ENCODE data around the gene CCBE1. TPM values are rescaled to one million over a fixed set of nuclear protein-coding genes. Genes with fewer than 3 reads are reported as not detected.

CCBE1 gene
- polyA plus RNA-seq, 2 of the 4 experiments (the other 2 are of a cell fraction): 3.0 to 9.9 TPM

- H3K27ac ChIP-seq: no peak overlapping the region
- no peak for ATAC-seq
- POLR2A ChIA-PET: no interaction called here
Observed at GRCh38 chr18:59619816-59620215, 77.4 kb downstream of the CCBE1 start.

GRCh38 chr18:59617468-59617932 is 79.7 kb downstream of the CCBE1 start:
- CTCF ChIA-PET: no interaction called here
- 46% methylated on average over 3 of the region's 3 CpGs for WGBS (ENCODE audit: missing lambda C conversion rate)
- Histone ChIP-seq H3K9me3 (no peaks in the 10 kb centered on the region), H3K4me2 (no peak overlapping the region), H3K4me1 (no peaks in the 10 kb centered on the region), H3K27ac (no peak overlapping the region), H3K4me3 (no peak overlapping the region)
- ATAC-seq (no peak), FAIRE-seq (no peak), DNase-seq (ENCODE audit: low read depth in 1 of 2, low spot score in 1 of 2) (no peak)
- TF ChIP-seq POLR2A (IDR thresholded peaks at IDR 0.05; ENCODE audit: low read length) (no peak), SREBF2 (IDR thresholded peaks at IDR 0.05) (no peak), EHF (CRISPR knock-in tag; IDR thresholded peaks at IDR 0.05) (no peak), FOXS1 (CRISPR knock-in tag; IDR thresholded peaks at IDR 0.05) (no peak), JUN (IDR thresholded peaks at IDR 0.05) (no peak), GATA3 (IDR thresholded peaks at IDR 0.05; ENCODE audit: borderline replicate concordance) (no peak), ZSCAN20 (CRISPR knock-in tag; IDR thresholded peaks at IDR 0.05) (no peak), KDM5A (IDR thresholded peaks at IDR 0.05) (no peak), NR3C1 (IDR thresholded peaks at IDR 0.05) (no peak), RFX5 (IDR thresholded peaks at IDR 0.05) (no peak), CBX2 (IDR thresholded peaks at IDR 0.05; ENCODE audit: borderline replicate concordance, low read depth) (no peak), RNF2 (IDR thresholded peaks at IDR 0.05; ENCODE audit: borderline replicate concordance, low read depth) (no peak), CHD2 (IDR thresholded peaks at IDR 0.05; ENCODE audit: low read length, partially characterized antibody) (no peak), NFE2L2 (conservative IDR thresholded peaks at IDR 0.05; ENCODE audit: low read length) (no peak), ZNF302 (CRISPR knock-in tag; IDR thresholded peaks at IDR 0.05) (no peak), EHMT2 (IDR thresholded peaks at IDR 0.05; ENCODE audit: low read depth) (no peak)
- POLR2A ChIA-PET: no interaction called here

More at GRCh38 chr18:59619816-59620215, 77.4 kb downstream of the CCBE1 start:
- Histone ChIP-seq H3K4me3 (no peak overlapping the region), H3K9me3 (no peaks in the 10 kb centered on the region), H3K4me1 (0 out of 3 replicates have a peak, but pooled peaks cover 2% of the 10 kb centered on the region), H3K4me2 (no peak overlapping the region)
- CTCF ChIA-PET: interaction anchor here (0.5 kb wide), 1 partner anchor 13 kb away, joined by 3 read pairs; no protein-coding TSS in a partner anchor
- DNase-seq (ENCODE audit: low read depth in 1 of 2, low spot score in 1 of 2) (no peak), FAIRE-seq (no peak)
- 57% methylated on average over 3 of the region's 3 CpGs for WGBS (ENCODE audit: missing lambda C conversion rate)
- no peak for TF ChIP-seq ATOH8 (CRISPR knock-in tag; IDR thresholded peaks at IDR 0.05; ENCODE audit: low read depth)
- no peak for TF ChIP-seq BHLHE40 (IDR thresholded peaks at IDR 0.05; ENCODE audit: low read depth, low read length)

- Histone ChIP-seq H3K4me3 (no peak overlapping the region), H3K9me3 (no peaks in the 10 kb centered on the region), H3K27ac (no peak overlapping the region), H3K4me2 (no peak overlapping the region), H3K4me1 (no peaks in the 10 kb centered on the region)
- ChIA-PET POLR2A (no interaction called here), CTCF (interaction anchor here (1.0 kb wide), 1 partner anchor 157 kb away, joined by 3 read pairs; no protein-coding TSS in a partner anchor)
- 70% methylated on average over 6 of the region's 6 CpGs for WGBS (ENCODE audit: missing lambda C conversion rate)
- no peak for TF ChIP-seq EHMT2 (IDR thresholded peaks at IDR 0.05; ENCODE audit: low read depth)
- TF ChIP-seq EP300 (IDR thresholded peaks at IDR 0.05): no peak
- TF ChIP-seq KDM5A (IDR thresholded peaks at IDR 0.05): no peak
- no peak for TF ChIP-seq POLR2AphosphoS2 (conservative IDR thresholded peaks at IDR 0.05; ENCODE audit: low read length)
- no peak for TF ChIP-seq MAX (IDR thresholded peaks at IDR 0.05)
- no peak for TF ChIP-seq ZC3H11A (IDR thresholded peaks at IDR 0.05)
- no peak for TF ChIP-seq JUN (IDR thresholded peaks at IDR 0.05)
- no peak for TF ChIP-seq RFX5 (IDR thresholded peaks at IDR 0.05)
- TF ChIP-seq NR3C1 (IDR thresholded peaks at IDR 0.05): no peak
- TF ChIP-seq E2F6 (IDR thresholded peaks at IDR 0.05; ENCODE audit: borderline replicate concordance, low read depth): no peak
- no peak for TF ChIP-seq JUNB (IDR thresholded peaks at IDR 0.05)
- TF ChIP-seq NFE2L2 (conservative IDR thresholded peaks at IDR 0.05; ENCODE audit: low read length): no peak
- TF ChIP-seq RARB (CRISPR knock-in tag; IDR thresholded peaks at IDR 0.05): no peak
- no peak for TF ChIP-seq BHLHE40 (IDR thresholded peaks at IDR 0.05; ENCODE audit: low read depth, low read length)
- no peak for TF ChIP-seq ZFP36 (IDR thresholded peaks at IDR 0.05; ENCODE audit: borderline replicate concordance, partially characterized antibody)
- no peak for TF ChIP-seq KDM1A (IDR thresholded peaks at IDR 0.05; ENCODE audit: low read depth)
- TF ChIP-seq RCOR1 (IDR thresholded peaks at IDR 0.05; ENCODE audit: low read depth, low read length): no peak
- TF ChIP-seq CBX2 (IDR thresholded peaks at IDR 0.05; ENCODE audit: borderline replicate concordance, low read depth): no peak
- no peak for DNase-seq (ENCODE audit: low read depth in 1 of 2, low spot score in 1 of 2)
- no peak for FAIRE-seq
- ATAC-seq: no peak
Observed at GRCh38 chr18:59616501-59616900, 80.7 kb downstream of the CCBE1 start.
